HCT116 (cell line): Measurements from ENCODE around the gene FARP1. TPM values are rescaled to one million over a fixed set of nuclear protein-coding genes. Genes with fewer than 3 reads are reported as not detected.

Experiments
- ATAC-seq: fragments of 200-7000 bp; cut with Tn5 transposase; 2 replicates; pipeline ENCODE4 v1.9.1; 2020; ENCODE audit warnings: mild to moderate bottlenecking, moderate library complexity
- BruUV-seq: library from RNA; stranded (reverse); fragments of 400-500 nt; replicated peaks from 2 replicates; lab custom pipeline; 2021; lab: Mats Ljungman, UMichigan
- CTCF ChIA-PET: fragments of 300-600 bp; sonication (Branson Sonifier 250); formaldehyde crosslinking; loops from one replicate; lab custom pipeline; 2021; ENCODE audit warnings: antibody characterized with exemption; lab: Charles Lee
- POLR2A ChIA-PET: fragments of 300-600, 350-600 bp; sonication (Branson Sonifier 250); formaldehyde crosslinking; loops from one replicate; lab custom pipeline; 2021; ENCODE audit warnings: antibody characterized with exemption; lab: Charles Lee
- RAD21 ChIA-PET, 2 experiments: fragments of 300-600 bp; sonication (Branson Sonifier 250); formaldehyde crosslinking; loops; one replicate each; lab custom pipeline; 2023; ENCODE audit warnings: low total read pairs in 2 of 2; ENCODE audit not compliant: uncharacterized antibody in 2 of 2, unreplicated experiment in 2 of 2, low non-redundant PET in 1 of 2; lab: Charles Lee
- DNase-seq: peaks from one replicate; pipeline ENCODE4 v3.0.0-alpha.2; 2010; ENCODE audit warnings: low read depth, low spot score
- H2AFZ ChIP-seq: fragments of 200-600 bp; shearing (Covaris generic), sonication (generic); 2 replicates; pipeline ENCODE4 v1.6.1; 2017; ENCODE audit warnings: low read depth, mixed run types, mixed read lengths, antibody characterized with exemption, low read length; ENCODE audit not compliant: poor library complexity, severe bottlenecking
- H3K27ac ChIP-seq: 2 replicates; pipeline ENCODE4 v1.5.1; 2012; ENCODE audit warnings: low read depth, low read length
- H3K27me3 ChIP-seq: fragments of 200-600 bp; sonication (generic); 2 replicates; pipeline ENCODE4 v1.6.1; 2016; ENCODE audit warnings: mixed run types, low read length, mixed read lengths; ENCODE audit not compliant: insufficient read depth
- H3K36me3 ChIP-seq, 2 experiments: fragments of 200-500 bp in 1 of 2; fragments of 200-600 bp in 1 of 2; sonication (Bioruptor generic) in 1 of 2; sonication (generic) in 1 of 2; 2 replicates each; pipeline versions ENCODE4 v1.5.1 to v1.6.1; 2014 to 2016; ENCODE audit warnings: low read length in 2 of 2, inconsistent platforms in 1 of 2, mixed read lengths in 1 of 2, mixed run types in 1 of 2; ENCODE audit not compliant: insufficient read depth in 2 of 2, control insufficient read depth in 1 of 2
- H3K4me1 ChIP-seq, 2 experiments: fragments of 200-600 bp in 1 of 2; sonication (generic) in 1 of 2; 2 replicates each; pipeline versions ENCODE4 v1.5.1 to v1.6.1; 2012 to 2017; ENCODE audit warnings: low read length in 2 of 2, inconsistent platforms in 1 of 2, mild to moderate bottlenecking in 1 of 2, mixed read lengths in 1 of 2, mixed run types in 1 of 2, moderate library complexity in 1 of 2; ENCODE audit not compliant: insufficient read depth in 2 of 2, control insufficient read depth in 1 of 2
- H3K4me2 ChIP-seq: fragments of 200-600 bp; sonication (generic); 2 replicates; pipeline ENCODE4 v1.6.1; 2017; ENCODE audit warnings: mixed run types, low read length, mixed read lengths
- H3K4me3 ChIP-seq, 2 experiments: fragments of 200-600 bp in 1 of 2; sonication (generic) in 1 of 2; replicated peaks in 1 of 2; 2 replicates each; pipeline ENCODE4 v1.5.1; 2011 to 2016; ENCODE audit warnings: low read length in 2 of 2, control low read depth in 1 of 2, low read depth in 1 of 2, mild to moderate bottlenecking in 1 of 2, mixed read lengths in 1 of 2, mixed run types in 1 of 2
- H3K79me2 ChIP-seq: fragments of 200-600 bp; sonication (generic); 2 replicates; pipeline ENCODE4 v1.6.1; 2017; ENCODE audit warnings: mild to moderate bottlenecking, mixed run types, low read length, moderate library complexity, mixed read lengths; ENCODE audit not compliant: insufficient read depth
- H3K9ac ChIP-seq: fragments of 200-600 bp; sonication (generic); 2 replicates; pipeline ENCODE4 v1.6.1; 2016; ENCODE audit warnings: low read length, mixed read lengths
- H3K9me2 ChIP-seq: fragments of 200-600 bp; sonication (generic), shearing (Covaris generic); 2 replicates; pipeline ENCODE4 v1.6.1; 2017; ENCODE audit warnings: mixed run types, mild to moderate bottlenecking, moderate library complexity; ENCODE audit not compliant: insufficient read depth
- H3K9me3 ChIP-seq, 2 experiments: fragments of 200-500 bp in 1 of 2; fragments of 200-600 bp in 1 of 2; sonication (Bioruptor generic) in 1 of 2; sonication (generic) in 1 of 2; 2 replicates each; pipeline ENCODE4 v1.6.1; 2014 to 2017; ENCODE audit warnings: low read length in 2 of 2, mixed read lengths in 2 of 2, inconsistent platforms in 1 of 2, low read depth in 1 of 2, mild to moderate bottlenecking in 1 of 2, mixed run types in 1 of 2, moderate library complexity in 1 of 2; ENCODE audit not compliant: control insufficient read depth in 1 of 2, insufficient read depth in 1 of 2
- H4K20me1 ChIP-seq: fragments of 200-600 bp; sonication (generic), shearing (Covaris generic); 2 replicates; pipeline ENCODE4 v1.6.1; 2017; ENCODE audit warnings: mixed run types, mild to moderate bottlenecking, moderate library complexity; ENCODE audit not compliant: insufficient read depth
- CBX3 ChIP-seq: IDR thresholded peaks from 2 replicates; pipeline ENCODE4 v1.6.1; 2012; ENCODE audit warnings: low read depth
- POLR2A ChIP-seq: IDR thresholded peaks from 2 replicates; pipeline ENCODE4 v1.7.0; 2011; ENCODE audit warnings: borderline replicate concordance; ENCODE audit not compliant: insufficient read depth, insufficient read length; ENCODE audit errors: extremely low read depth
- SRF ChIP-seq: IDR thresholded peaks from 2 replicates; pipeline ENCODE4 v1.6.1; 2012; ENCODE audit warnings: low read depth
- TCF7L2 ChIP-seq: IDR thresholded peaks from 2 replicates; pipeline ENCODE4 v1.7.0; 2011; ENCODE audit warnings: borderline replicate concordance, inconsistent platforms; ENCODE audit not compliant: insufficient read depth, insufficient read length; ENCODE audit errors: extremely low read depth
- ZNF274 ChIP-seq: fragments of 200-500 bp; sonication (Bioruptor generic); IDR thresholded peaks from 2 replicates; pipeline ENCODE4 v1.6.1; 2014; ENCODE audit warnings: mild to moderate bottlenecking, low read depth, low read length, inconsistent platforms
- intact Hi-C: fragments of 100-400 bp; cut with micrococcal nuclease; formaldehyde crosslinking; loops from 2 replicates; pipeline ENCODE4 v1.10.0; 2022
- total RNA-seq: library from RNA; stranded (reverse); gene quantifications from one replicate; pipeline ENCODE4 v1.2.1, GENCODE V29; 2021; ENCODE audit not compliant: unreplicated experiment
- TF ChIP-seq, protein P1 (sequence below), 3 experiments: fragments of 200-600 bp in 1 of 3; sonication (generic) in 1 of 3; IDR thresholded peaks in 2 of 3; conservative IDR thresholded peaks in 1 of 3; 2 replicates each; pipeline ENCODE4 v1.5.1; 2012 to 2017; ENCODE audit warnings: low read depth in 2 of 3, low read length in 2 of 3, antibody characterized with exemption in 1 of 3, borderline replicate concordance in 1 of 3, control low read depth in 1 of 3, mild to moderate bottlenecking in 1 of 3, mixed read lengths in 1 of 3, mixed run types in 1 of 3, moderate library complexity in 1 of 3; ENCODE audit not compliant: insufficient read depth in 1 of 3
- TF ChIP-seq, protein P2 (sequence below): IDR thresholded peaks from 2 replicates; pipeline ENCODE4 v1.6.1; 2012
- TF ChIP-seq, protein P3 (sequence below): IDR thresholded peaks from 2 replicates; pipeline ENCODE4 v1.6.1; 2012; ENCODE audit warnings: low read depth

The FARP1 gene
- total RNA-seq, 1 experiment from 2014 or later: 30.5 TPM

DNA sequence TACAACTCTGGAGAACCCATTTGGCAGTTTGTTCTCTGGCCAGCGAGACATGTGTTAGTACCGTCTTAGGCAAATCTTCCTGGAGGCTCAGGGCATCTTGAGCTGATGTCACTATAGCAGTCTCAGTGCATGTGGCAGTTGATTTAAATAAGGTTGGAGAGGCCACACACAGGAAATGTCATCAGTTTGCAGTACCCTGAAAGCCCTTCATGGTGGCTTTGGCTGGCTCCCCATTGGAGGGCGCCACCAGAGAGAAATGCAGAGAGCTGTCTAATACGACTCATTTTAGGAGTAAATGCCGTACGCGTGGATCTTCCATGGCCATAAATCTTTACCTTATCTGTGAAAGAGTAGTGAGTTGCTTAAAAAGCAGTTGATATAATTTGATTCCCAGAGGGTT lies 270.9 kb downstream of the FARP1 start:
- ChIA-PET CTCF (no interaction called here), POLR2A (no interaction called here), RAD21 (no interaction called here)
- no peak overlapping the region for H3K27ac ChIP-seq
- TF ChIP-seq SRF: no peak
- no peak for TF ChIP-seq CBX3
- TF ChIP-seq, protein P1, sequence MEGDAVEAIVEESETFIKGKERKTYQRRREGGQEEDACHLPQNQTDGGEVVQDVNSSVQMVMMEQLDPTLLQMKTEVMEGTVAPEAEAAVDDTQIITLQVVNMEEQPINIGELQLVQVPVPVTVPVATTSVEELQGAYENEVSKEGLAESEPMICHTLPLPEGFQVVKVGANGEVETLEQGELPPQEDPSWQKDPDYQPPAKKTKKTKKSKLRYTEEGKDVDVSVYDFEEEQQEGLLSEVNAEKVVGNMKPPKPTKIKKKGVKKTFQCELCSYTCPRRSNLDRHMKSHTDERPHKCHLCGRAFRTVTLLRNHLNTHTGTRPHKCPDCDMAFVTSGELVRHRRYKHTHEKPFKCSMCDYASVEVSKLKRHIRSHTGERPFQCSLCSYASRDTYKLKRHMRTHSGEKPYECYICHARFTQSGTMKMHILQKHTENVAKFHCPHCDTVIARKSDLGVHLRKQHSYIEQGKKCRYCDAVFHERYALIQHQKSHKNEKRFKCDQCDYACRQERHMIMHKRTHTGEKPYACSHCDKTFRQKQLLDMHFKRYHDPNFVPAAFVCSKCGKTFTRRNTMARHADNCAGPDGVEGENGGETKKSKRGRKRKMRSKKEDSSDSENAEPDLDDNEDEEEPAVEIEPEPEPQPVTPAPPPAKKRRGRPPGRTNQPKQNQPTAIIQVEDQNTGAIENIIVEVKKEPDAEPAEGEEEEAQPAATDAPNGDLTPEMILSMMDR (IDR thresholded peaks at IDR 0.05 in 2 of 3, conservative IDR thresholded peaks at IDR 0.05 in 1 of 3; ENCODE audit: borderline replicate concordance in 1 of 3, insufficient read depth in 1 of 3, low read depth in 2 of 3, low read length in 2 of 3): peak; percentile 14 to 28 (median 26); a peak in 3 of 6 replicates
- H3K4me3 ChIP-seq: no peak overlapping the region
- no peaks in the 10 kb centered on the region for H3K79me2 ChIP-seq
- no peak overlapping the region for H3K4me2 ChIP-seq
- H3K27me3 ChIP-seq: no peaks in the 10 kb centered on the region
- H3K4me1 ChIP-seq: no peaks in the 10 kb centered on the region
- DNase-seq (no peak), ATAC-seq (no peak)
- H3K9ac ChIP-seq: no peak overlapping the region
- BruUV-seq: no TSS peak
- H2AFZ ChIP-seq: no peak overlapping the region
- H4K20me1 ChIP-seq: no peaks in the 10 kb centered on the region
- intact Hi-C loops: no loop called here
- H3K36me3 ChIP-seq: no peaks in the 10 kb centered on the region; a peak in 1 of 4 replicates
- no peaks in the 10 kb centered on the region for H3K9me2 ChIP-seq
- no peaks in the 10 kb centered on the region for H3K9me3 ChIP-seq

DNA sequence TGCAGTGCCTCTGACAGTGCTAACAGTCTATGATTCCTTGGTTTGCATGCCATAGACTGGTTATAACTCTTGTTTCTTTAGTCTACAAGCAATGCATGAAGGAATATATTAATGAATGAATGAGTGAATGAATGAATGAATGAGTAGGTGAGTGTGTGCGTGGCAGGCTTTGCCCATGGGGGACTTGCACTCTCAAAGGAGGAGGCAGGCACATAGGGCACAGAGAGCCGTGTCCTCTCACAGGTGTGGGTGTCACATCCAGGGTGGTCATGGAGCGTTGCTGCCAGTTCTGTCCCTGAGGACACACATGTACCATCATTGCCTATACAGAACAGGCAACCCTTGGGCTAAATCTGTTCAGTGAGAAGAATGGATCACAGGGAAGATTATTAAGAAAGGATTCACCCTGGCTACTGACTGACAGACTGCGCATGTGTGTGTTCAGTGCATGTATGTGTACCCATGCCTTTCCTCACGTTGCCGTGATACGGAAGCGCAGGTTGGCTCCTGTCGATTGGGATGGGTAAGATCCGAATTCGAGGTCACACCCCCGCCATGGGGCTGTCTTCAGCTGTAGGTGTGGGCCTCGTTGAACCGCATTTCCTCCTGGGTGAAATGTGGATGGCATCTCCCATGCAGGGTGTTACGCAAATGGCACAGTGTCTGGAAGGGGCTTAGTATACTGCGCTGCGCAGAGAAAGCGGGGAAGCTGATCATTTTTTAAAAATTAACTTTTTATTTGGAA lies 272.6 kb downstream of the FARP1 start:
- intact Hi-C loops: no loop called here
- H3K4me1 ChIP-seq: no peaks in the 10 kb centered on the region
- no peak overlapping the region for H2AFZ ChIP-seq
- ATAC-seq (no peak), DNase-seq (no peak)
- no peak overlapping the region for H3K27ac ChIP-seq
- no peak overlapping the region for H3K4me2 ChIP-seq
- H4K20me1 ChIP-seq: no peaks in the 10 kb centered on the region
- no peaks in the 10 kb centered on the region for H3K9me2 ChIP-seq
- H3K36me3 ChIP-seq: no peaks in the 10 kb centered on the region; a peak in 1 of 4 replicates
- H3K79me2 ChIP-seq: no peaks in the 10 kb centered on the region
- H3K4me3 ChIP-seq: no peak overlapping the region
- CTCF ChIA-PET: no interaction called here
- TF ChIP-seq SRF: no peak
- no peak for TF ChIP-seq ZNF274
- TF ChIP-seq TCF7L2: no peak
- TF ChIP-seq, protein P2, sequence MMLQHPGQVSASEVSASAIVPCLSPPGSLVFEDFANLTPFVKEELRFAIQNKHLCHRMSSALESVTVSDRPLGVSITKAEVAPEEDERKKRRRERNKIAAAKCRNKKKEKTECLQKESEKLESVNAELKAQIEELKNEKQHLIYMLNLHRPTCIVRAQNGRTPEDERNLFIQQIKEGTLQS: no peak
- TF ChIP-seq, protein P3, sequence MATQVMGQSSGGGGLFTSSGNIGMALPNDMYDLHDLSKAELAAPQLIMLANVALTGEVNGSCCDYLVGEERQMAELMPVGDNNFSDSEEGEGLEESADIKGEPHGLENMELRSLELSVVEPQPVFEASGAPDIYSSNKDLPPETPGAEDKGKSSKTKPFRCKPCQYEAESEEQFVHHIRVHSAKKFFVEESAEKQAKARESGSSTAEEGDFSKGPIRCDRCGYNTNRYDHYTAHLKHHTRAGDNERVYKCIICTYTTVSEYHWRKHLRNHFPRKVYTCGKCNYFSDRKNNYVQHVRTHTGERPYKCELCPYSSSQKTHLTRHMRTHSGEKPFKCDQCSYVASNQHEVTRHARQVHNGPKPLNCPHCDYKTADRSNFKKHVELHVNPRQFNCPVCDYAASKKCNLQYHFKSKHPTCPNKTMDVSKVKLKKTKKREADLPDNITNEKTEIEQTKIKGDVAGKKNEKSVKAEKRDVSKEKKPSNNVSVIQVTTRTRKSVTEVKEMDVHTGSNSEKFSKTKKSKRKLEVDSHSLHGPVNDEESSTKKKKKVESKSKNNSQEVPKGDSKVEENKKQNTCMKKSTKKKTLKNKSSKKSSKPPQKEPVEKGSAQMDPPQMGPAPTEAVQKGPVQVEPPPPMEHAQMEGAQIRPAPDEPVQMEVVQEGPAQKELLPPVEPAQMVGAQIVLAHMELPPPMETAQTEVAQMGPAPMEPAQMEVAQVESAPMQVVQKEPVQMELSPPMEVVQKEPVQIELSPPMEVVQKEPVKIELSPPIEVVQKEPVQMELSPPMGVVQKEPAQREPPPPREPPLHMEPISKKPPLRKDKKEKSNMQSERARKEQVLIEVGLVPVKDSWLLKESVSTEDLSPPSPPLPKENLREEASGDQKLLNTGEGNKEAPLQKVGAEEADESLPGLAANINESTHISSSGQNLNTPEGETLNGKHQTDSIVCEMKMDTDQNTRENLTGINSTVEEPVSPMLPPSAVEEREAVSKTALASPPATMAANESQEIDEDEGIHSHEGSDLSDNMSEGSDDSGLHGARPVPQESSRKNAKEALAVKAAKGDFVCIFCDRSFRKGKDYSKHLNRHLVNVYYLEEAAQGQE: no peak
- no peak for TF ChIP-seq POLR2A
- TF ChIP-seq, protein P1 (IDR thresholded peaks at IDR 0.05 in 2 of 3, conservative IDR thresholded peaks at IDR 0.05 in 1 of 3; ENCODE audit: borderline replicate concordance in 1 of 3, insufficient read depth in 1 of 3, low read depth in 2 of 3, low read length in 2 of 3): no peak
- TF ChIP-seq, all 23 proteins: peak for 0
- H3K9ac ChIP-seq: no peak overlapping the region
- ChIA-PET RAD21 (no interaction called here), POLR2A (no interaction called here)
- BruUV-seq: no TSS peak
- H3K9me3 ChIP-seq: no peaks in the 10 kb centered on the region
- no peaks in the 10 kb centered on the region for H3K27me3 ChIP-seq
